ENCODE data around the gene ERICH6B.

The ERICH6B gene

GRCh38 chr13:45598597-45598996 is 16.9 kb downstream of the ERICH6B start:
- DNase-seq: no peak

- no peak for DNase-seq
Measured at GRCh38 chr13:45596800-45597475, 18.6 kb downstream of the ERICH6B start.

- DNase-seq: no peak
Measured at GRCh38 chr13:45595965-45596364, 19.6 kb downstream of the ERICH6B start.

- DNase-seq: no peak
Measured at GRCh38 chr13:45594764-45595163, 20.8 kb downstream of the ERICH6B start.

GRCh38 chr13:45594227-45594626 is 21.3 kb downstream of the ERICH6B start:
- DNase-seq: no peak

GRCh38 chr13:45592758-45593157 is 22.8 kb downstream of the ERICH6B start:
- DNase-seq: no peak

- no peak for DNase-seq
Measured at GRCh38 chr13:45590066-45590465, 25.5 kb downstream of the ERICH6B start.

GRCh38 chr13:45587897-45588296 is 27.6 kb downstream of the ERICH6B start:
- no peak for DNase-seq

GRCh38 chr13:45584816-45585215 is 30.7 kb downstream of the ERICH6B start:
- DNase-seq: no peak

GRCh38 chr13:45582408-45583076 is 33.0 kb downstream of the ERICH6B start:
- no peak for DNase-seq

GRCh38 chr13:45576466-45576865 is 39.1 kb downstream of the ERICH6B start:
- DNase-seq: no peak

- DNase-seq: no peak
Measured at GRCh38 chr13:45575830-45576180, 39.7 kb downstream of the ERICH6B start.

GRCh38 chr13:45575146-45575829 is 40.3 kb downstream of the ERICH6B start:
- DNase-seq: no peak

- DNase-seq: no peak
Measured at GRCh38 chr13:45565331-45565730, 50.2 kb downstream of the ERICH6B start.

- no peak for DNase-seq
Measured at GRCh38 chr13:45564133-45564776, 51.3 kb downstream of the ERICH6B start.

- no peak for DNase-seq
Measured at GRCh38 chr13:45554604-45555109, 60.9 kb downstream of the ERICH6B start.

- no peak for DNase-seq
Measured at GRCh38 chr13:45548281-45548680, 67.3 kb downstream of the ERICH6B start.

GRCh38 chr13:45546410-45546765 is 69.2 kb downstream of the ERICH6B start:
- DNase-seq: no peak

- DNase-seq: no peak
Measured at GRCh38 chr13:45545686-45546409, 69.7 kb downstream of the ERICH6B start.

GRCh38 chr13:45544520-45544919 is 71.0 kb downstream of the ERICH6B start:
- DNase-seq: no peak

GRCh38 chr13:45542878-45543277 is 72.7 kb downstream of the ERICH6B start:
- DNase-seq: no peak

GRCh38 chr13:45542391-45542790 is 73.1 kb downstream of the ERICH6B start:
- DNase-seq: no peak

- no peak for DNase-seq
Measured at GRCh38 chr13:45541806-45542205, 73.7 kb downstream of the ERICH6B start.

Data from left hindlimb (tissue), 1 donor.